HG02870 (cell line): ENCODE results near the gene SIPA1L3.
"Not testable (repeated sequence)": the region's sequence is repeated elsewhere in the genome, so short reads cannot be mapped to it uniquely, and the experiment has no call there.

Experiments used
- ATAC-seq: cut with Tn5 transposase; IDR thresholded peaks from one replicate; pipeline ENCODE4 v1.9.1; 2021; ENCODE audit warnings: mild to moderate bottlenecking, moderate library complexity; ENCODE audit not compliant: unreplicated experiment

SIPA1L3 gene, protein sequence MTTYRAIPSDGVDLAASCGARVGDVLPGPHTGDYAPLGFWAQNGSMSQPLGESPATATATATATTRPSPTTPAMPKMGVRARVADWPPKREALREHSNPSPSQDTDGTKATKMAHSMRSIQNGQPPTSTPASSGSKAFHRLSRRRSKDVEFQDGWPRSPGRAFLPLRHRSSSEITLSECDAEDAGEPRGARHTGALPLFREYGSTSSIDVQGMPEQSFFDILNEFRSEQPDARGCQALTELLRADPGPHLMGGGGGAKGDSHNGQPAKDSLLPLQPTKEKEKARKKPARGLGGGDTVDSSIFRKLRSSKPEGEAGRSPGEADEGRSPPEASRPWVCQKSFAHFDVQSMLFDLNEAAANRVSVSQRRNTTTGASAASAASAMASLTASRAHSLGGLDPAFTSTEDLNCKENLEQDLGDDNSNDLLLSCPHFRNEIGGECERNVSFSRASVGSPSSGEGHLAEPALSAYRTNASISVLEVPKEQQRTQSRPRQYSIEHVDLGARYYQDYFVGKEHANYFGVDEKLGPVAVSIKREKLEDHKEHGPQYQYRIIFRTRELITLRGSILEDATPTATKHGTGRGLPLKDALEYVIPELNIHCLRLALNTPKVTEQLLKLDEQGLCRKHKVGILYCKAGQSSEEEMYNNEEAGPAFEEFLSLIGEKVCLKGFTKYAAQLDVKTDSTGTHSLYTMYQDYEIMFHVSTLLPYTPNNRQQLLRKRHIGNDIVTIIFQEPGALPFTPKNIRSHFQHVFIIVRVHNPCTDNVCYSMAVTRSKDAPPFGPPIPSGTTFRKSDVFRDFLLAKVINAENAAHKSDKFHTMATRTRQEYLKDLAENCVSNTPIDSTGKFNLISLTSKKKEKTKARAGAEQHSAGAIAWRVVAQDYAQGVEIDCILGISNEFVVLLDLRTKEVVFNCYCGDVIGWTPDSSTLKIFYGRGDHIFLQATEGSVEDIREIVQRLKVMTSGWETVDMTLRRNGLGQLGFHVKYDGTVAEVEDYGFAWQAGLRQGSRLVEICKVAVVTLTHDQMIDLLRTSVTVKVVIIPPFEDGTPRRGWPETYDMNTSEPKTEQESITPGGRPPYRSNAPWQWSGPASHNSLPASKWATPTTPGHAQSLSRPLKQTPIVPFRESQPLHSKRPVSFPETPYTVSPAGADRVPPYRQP (N-terminal part only)

DNA sequence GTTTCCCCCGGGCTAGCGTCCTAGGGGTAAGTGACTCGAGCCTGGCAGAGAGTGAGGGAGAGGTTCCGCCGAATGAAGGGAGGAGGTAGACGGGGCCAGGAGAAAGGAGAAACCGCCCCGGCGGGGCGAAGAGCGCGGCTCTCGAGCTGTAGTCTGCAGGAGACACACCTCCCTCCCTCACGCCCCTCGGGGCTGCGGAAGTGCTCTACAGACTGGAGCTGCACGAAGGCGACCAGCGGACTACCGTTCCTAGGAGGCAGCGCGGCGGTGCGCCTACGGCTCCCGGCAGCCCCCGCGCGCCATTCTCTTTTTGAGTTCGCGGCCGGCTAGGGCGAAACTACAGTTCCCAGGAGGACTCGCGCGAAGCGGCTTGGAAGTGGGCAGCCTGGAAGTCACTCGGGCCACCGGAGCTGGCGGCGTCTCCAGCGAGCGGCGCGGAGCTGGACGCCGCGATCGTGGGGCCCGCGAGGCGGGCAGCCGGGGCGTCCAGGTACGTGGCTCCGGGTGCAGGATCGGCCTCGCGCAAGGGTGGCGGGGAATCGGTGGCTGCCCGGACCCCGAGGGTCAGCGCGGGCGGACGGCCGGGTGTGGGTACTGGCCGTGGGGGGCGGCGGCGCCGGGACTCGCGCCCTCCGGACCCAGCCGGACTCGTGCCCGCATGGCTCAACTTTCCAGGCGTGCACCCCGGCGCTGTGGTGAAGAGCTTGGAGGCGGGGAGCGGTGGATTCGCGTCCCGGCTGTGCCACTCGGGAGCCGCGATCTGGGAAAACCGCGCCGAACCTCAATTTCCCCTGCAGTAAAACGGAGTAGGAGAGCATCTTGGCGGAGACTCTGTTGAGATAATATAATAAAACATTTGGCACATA is at the start of gene SIPA1L3:
Gene SIPA1L3 (plus strand): TSS at position 340 of the 866 bp plus-strand sequence. CDS start 174,358 bp downstream, outside the sequence.
- ATAC-seq: peak; percentile 78

DNA sequence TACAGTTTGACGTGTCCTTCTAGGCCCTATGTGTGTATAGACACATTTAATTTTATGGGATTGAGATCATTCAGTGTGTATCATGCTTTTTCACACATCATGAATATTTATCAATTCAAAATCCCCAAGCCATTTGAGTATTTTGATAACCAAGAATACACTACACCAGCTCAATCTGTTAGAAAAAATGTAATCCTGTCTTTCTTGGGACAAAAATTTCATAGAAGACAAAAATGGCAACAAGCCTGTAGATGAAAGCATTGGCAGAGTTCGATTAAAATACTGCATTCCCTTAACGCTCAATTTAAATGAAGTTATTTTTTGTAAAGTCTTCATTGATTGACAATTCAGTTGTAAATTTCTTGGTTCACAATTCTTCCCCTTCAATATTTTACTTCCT is 42.5 kb upstream of the SIPA1L3 start:
- ATAC-seq: no peak

DNA sequence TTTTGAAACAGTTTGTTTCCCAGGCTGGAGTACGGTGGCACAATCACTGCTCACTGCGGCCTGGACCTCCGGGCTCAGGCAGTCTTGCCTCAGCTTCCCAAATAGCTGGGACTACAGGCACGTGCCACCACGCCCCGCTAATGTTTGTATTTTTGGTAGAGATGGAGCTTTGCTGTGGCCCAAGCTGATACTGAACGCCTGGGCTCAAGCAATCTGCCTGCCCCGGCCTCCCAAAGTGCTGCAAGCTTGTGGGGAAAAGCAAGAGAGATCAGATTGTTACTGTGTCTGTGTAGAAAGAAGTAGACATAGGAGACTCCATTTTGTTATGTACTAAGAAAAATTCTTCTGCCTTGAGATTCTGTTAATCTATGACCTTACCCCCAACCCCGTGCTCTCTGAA is 41.1 kb upstream of the SIPA1L3 start:
- not testable (repeated sequence) for ATAC-seq

DNA sequence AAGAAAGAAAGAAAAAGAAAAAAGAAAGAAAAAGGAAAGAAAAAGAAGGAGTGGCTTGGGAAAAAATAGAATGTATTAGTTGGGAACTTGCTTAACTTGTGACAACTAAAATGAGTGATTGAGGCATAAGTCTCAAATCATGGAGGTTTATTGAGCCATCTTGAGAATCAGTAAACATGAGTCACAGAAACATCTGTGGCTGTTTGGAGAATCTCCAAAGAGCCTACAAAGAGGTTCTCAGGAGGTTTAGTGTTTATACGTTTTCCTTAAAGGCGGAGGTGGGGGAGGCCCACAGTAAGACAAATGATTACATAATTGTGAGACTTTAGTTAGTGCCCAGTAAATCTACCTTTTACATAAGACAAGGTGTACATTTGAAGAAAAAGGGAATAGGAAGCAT is 39.2 kb upstream of the SIPA1L3 start:
- ATAC-seq: no peak

DNA sequence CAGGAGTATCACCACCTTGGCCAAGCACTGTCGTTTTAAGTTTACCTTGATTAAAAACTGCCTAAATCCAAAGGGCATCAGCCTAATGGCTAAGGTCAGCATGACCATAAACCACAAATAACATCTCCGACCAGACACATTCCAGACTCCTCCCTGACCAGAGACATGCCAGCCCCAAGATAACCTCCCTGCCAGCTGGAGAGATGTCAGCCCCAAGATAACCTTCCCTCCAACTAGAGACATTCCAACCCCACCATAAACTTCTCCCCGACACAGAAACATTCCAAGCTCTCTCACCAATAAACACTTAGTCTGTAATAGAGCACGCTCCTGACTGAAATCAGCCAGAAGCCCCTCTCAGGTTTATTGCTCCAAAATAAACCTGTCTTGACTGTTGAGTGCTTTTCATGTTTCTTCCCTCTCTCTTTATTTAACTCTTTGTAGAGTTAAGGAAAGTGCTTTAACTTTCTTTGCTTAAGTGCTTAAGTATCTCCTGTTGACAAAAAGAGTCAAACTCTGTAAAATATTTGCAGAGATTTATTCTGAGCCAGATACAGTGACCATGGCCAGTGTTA is 37.2 kb upstream of the SIPA1L3 start:
- no peak for ATAC-seq

DNA sequence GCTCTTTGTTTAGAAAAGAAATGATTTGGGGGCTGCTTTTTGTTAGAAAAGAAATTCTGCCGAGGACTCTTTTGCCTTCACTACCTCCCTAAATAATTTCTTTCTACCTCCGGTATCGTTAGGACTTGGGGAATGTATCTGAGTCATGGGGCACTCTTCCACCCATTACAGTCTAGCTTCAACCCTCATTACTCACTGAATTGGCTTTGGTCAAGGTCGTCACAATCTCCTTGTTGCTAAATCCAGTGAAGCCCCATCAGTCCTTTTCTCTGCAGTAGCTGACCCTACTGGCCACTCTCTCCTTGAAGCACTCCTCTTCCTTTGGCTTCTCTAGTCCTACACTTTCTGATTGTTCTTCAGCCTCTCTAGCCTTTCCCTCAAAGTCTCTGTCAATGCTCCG is 34.6 kb upstream of the SIPA1L3 start:
- ATAC-seq: no peak

DNA sequence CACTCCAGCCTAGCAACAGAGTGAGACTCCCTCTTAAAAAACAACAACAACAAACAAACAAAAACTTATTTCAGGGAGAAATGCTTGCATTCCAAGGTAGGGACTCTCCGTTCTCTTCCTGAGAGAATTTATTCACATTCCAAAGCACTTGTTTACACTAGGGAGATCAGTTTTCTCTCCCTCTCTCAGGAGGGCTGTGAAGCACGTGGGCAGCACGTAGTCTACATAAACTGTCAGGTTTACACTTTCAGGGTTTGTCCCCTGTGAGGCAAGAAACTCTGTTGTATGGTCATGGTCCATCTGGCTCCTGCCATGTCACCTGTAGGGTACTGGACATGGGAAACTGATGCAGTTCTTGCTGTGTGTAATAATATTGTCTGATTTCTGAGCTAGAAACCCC is 32.2 kb upstream of the SIPA1L3 start:
- no peak for ATAC-seq

DNA sequence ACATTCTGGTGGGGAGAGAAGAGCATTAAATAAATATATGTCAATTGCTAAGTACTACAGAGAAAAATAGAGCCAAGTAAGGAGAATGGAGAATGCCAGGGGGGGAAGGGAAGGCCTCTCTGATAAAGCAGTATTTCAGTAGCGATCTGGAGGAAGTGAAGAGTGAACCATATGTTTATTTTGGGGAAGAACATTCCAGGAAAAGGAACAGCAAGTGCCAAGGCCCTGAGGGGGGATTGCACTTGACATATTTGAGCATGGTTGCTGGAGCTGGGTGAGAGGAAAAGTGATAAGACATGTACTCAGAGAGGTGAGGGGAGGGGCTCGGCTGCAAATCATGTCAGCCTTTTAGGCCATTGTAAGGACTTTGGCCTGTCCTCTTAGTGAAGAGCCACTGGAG is 31.0 kb upstream of the SIPA1L3 start:
- ATAC-seq: no peak

DNA sequence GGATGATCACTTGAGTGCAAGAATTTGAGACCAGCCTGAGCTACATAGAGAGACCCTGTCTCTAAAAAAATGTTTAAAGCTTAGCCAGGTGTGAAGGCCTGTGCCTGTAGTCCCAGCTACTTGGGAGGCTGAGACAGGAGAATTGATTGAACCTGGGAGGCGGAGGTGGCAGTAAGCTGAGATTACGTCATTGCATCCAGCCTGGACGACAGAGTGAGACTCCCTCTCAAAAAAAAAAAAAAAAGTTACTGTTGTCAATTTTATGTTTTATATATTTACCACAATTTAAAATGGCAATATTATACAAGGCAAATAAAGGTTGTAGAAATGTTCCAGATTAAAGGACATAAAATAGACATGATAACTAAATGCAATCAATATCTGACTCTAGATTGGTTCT is 29.9 kb upstream of the SIPA1L3 start:
- no peak for ATAC-seq

DNA sequence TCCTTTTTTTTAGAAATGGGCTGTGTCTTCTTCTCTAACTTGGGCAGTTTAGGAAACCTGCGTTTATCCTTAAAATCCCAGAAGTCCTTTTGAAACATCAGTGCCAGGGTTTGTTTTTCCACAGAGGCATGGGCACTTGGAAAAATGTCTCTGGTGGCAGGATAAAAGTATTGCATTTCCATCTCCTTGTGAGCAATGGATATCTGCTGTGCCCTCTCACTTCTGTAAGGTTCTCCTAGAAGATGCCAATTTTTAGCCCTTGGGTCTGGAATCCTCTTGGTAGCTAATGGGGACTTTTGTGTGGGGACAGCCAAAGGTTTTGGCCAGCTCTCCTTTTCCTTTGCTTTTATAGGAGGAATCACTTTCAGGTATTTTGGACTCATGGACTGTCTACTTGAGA is 21.6 kb upstream of the SIPA1L3 start:
- no peak for ATAC-seq

DNA sequence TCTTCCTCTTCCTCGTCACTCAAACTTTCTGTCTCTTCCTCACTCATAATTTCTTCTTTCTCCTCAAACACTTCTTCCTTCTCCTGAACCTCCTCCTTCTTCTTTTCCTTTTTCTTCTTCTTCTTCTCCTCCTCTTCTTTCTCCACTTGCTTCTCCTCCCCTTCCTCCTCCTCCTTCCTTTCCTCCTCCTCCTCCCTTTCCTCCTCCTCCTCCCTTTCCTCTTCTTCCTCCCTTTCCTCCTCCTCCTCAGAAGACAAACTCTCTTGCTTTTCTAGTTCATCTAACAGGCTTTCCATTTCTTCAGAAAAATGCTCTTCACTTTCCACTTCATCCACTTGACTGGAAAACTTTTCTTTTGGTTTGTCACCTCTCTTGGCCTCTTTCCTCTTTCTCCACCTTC is 20.4 kb upstream of the SIPA1L3 start:
- ATAC-seq: no peak

DNA sequence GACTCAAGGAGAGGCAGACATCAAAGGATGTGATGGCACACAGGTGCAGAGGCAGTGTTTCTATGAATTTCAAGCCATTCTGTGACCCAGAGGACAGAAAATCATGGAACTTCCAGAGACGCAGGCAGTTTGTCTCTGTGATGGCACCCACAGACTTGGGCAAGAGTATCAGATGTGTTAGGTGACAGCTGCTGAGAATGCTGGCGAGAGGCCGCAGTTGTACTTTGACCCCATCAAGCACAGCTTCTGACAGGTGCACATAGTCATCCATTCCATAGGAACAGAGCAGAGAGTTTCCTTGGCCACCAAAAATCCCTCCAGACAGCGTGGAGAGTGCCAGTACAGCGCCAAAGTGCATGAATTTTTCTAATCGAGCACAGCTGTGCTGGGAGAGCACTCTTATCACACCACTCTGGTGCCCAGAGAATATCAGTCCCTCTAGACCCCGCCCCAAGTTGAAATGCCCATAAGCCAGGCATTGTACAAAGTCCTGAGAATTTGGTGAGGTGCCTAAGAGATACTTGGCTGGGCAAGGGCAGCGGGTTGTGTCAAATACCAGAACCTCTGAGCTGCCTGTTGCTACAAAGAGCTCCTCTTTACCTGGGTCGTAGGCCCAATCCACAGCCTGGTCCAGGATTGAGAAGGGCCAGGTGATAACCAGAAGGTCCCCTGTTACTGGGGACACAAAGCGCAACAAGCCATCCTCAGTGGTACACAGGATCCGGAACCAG is 13.0 kb upstream of the SIPA1L3 start:
- ATAC-seq: no peak

DNA sequence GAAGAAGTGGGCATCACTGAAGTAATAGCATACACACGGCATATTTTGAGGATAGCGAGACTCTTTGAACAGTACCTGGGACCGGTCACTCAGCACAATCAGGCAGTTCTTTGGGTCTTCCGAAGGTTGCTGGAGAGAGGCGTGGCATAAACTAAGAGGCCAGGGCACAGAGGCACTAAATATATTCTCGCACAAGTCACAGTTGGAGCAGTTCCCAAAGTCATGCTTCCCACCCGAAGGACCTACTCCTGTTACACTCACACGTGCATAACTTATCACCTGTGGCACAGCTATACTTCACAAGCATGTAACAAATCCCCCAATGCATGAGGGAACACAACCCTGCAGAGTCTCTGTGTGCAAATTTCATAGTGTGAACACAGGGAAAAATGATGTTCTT is 10.8 kb upstream of the SIPA1L3 start:
- no peak for ATAC-seq

DNA sequence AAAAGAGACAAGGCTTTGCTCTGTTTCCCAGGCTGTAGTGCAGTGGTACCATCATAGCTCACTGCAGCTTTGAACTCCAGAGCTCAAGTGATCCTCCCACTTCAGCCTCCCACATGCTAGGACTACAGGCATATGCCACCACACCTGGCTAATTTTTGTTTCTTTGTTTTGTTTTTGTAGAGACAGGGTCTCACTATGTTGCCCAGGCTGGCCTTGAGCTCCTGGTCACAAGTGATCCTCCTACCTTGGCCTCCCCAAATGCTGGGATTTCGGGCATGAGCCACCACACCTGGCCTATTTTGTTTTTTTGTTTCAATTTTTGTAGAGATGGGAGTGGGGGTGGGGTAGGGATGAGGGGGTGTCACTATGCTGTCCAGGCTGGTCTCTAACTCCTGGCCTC is 7.6 kb upstream of the SIPA1L3 start:
- ATAC-seq: no peak

DNA sequence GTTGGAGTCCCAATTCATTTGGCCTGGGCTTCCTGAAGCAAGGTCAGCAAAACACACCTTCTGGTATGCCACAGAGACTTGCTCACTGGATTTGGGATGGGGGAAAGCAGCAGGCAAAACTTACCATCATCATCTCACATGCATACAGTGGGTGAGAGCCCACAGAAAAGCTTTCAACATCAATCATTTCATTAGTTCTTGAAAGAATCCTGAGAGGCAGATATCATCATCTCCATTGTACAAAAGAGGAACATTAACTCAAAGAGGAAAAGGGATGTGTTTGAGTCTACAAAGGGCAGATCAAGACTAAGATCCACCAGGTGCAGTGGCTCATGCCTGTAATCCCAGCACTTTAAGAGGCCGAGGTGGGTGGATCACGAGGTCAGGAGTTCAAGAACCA is 7.0 kb upstream of the SIPA1L3 start:
- no peak for ATAC-seq

DNA sequence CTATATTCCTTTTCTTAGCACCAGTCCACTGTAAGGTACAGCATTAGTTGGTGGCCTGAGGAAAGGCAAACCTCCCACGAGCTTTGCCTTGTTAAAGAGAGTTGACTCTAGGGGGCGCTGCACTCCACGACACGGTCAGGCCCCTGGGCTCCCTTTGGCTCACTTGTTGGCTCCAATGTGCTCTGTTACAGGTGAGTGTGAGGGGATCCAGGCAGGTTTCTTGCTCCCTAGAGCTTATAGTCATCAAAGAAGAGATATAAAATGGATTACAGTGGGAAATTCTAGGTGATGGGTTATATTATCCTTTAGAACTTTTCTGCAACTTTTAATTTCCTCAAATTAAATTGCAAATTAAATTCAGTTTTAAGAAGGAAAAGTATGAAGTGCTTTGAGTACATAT is 4.3 kb upstream of the SIPA1L3 start:
- no peak for ATAC-seq

DNA sequence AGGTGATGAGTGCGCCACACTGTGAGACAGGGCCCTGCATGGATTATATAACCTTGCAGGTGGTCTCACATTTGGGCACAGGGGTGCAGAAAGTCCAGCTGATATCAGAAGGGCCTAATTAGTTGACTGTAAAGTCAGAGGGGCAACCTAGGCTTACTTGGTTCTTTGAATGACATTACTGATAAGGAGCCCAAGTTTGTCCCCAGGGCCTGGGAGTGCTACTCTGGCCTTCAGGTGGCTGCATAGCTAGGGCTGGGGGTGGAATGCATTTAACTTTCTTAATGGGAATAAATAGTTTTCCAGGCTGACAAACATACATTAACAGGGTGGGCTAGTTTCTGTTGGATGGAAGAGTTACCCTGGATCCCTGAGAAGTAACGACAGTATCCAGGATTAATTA is 3.9 kb upstream of the SIPA1L3 start:
- ATAC-seq: no peak

DNA sequence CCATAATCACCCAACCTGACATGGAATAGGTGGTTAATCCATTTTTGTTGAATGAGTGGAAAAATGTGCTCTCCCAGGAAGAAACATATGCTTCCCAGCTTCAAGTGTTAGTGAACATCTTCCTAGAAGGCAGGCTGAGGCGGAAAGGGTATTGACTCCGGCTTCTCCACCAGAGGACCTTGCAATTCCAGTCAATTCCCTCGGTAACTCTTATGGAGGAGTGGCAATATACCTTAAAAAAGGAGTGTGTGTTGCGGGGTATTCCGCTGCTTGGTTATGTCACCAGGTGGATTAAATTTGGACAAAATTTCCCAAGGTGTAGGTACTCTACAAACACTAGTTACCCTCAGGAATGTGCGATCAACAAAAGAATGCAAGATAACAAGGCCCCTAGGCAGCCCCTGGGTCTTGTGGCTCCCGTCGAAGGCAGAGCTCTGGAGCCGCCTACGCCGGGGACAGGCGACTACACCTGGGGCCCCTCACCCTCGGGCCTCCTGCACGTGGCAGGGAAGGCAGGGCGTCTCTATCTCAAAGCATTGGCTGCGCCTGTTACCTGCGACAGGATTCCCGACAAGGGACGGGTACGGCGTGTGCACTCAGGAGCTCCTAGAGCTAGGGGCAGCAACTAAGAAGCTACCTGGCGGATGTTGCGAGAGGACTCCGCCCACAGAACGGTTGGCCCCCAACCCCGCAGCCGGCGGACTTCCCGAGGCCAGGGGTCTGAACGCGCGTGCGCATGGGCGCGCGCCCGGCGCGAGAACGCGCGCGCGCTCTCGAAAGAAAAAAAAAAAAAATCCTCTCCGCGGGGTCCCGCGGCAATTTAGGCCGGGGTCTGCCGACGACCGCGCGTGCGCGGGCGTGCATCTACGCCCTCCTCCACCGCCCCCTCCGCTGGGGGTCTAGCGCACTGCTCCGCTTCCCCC is 801 bp upstream of the SIPA1L3 start, which contains the start of gene WDR87:
Gene WDR87 (minus strand): TSS at position 649 of the 923 bp plus-strand sequence. CDS start 8,355 bp downstream, outside the sequence.
- ATAC-seq: no peak
